HK-2 (cell line): ENCODE results near the gene ACO2.
"Not testable (repeated sequence)": the region's sequence is repeated elsewhere in the genome, so short reads cannot be mapped to it uniquely, and the experiment has no call there.

Source experiments
- DNase-seq: peaks from one replicate; pipeline ENCODE4 v3.0.0-alpha.2; 2018; ENCODE audit not compliant: unreplicated experiment

Gene ACO2

GRCh38 chr22:41448189-41448808, 20.6 kb upstream of the ACO2 start:
- DNase-seq = peak; percentile 94

DNA sequence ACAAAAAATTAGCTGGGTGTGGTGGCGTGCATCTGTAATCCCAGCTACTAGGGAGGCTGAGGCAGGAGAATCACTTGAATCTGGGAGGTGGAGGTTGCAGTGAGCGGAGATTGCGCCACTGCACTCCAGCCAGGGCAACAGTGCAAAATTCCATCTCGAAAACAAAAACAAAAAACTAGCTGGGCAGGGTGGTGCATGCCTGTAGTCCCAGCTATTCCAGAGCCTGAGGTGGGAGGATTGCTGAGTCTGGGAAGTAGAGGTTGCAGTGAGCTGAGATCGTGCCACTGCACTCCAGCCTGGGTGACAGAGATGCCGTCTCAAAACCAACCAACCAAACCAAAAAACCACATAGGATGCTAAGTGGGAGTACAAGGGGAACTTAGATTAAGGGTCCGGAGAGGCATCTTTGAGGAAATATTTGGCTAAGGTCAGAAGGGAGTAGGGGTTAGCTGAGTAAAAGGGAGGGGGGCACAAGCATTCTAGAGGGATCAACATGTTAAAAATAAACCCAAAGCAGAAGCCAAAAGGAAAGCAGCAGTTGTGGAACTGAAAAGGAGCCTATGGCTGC, 10.7 kb upstream of the ACO2 start:
- no peak for DNase-seq

DNA sequence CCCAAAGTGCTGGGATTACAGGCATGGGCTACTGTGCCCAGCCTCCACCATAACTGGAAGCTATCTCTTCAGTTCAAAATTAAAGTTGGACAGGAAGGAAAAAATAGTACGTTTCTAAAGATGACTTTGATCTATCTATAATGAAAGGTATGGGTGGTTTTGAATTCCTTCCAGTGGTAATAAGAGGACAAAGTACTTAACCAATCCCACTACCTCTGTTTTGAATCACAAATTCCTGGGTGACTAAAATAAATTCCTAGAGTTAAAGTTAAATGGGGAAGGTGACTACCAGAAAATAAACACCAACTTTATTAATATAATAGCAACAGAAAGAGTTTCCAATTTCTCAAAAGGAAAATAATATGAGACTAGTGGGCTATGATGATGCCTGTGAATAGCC, 9.5 kb upstream of the ACO2 start:
- no peak for DNase-seq

GRCh38 chr22:41460071-41460470, 8.8 kb upstream of the ACO2 start:
- DNase-seq = not testable (repeated sequence)

GRCh38 chr22:41461901-41462300, 7.0 kb upstream of the ACO2 start:
- DNase-seq = no peak

DNA sequence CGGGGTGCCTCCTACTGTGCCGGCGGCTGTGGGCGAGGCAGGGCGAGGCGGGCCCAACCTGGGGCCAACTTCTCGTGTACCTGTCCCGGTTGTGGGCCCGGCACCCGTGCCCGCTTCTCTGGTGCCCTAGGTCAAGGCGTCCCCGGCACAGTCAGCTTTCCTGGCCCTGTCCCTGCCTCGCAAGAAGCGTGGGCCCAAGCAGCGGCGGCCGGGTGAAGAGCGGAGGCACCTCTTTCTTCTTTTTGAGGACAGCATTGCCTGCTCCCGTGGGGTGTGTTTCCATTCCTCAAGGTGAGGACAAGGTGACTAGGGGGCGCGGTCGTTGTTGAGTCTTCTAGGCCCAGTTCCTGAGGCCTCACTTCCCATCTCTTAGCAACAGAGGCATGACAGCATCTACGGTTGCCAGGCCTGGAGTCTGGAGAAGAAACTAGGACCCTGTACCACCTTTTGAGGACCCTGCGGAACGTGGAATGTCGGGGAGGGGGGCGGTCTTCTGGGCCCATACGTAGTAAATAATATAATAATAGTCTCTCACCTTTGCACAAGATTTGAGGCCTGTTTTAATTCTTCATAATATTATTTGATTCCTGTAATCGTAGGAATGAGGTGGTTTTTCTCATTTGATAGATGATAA, 418 bp downstream of the ACO2 start:
- DNase-seq = no peak

- no peak for DNase-seq
Observed at GRCh38 chr22:41470886-41471285, 2.0 kb downstream of the ACO2 start.

DNA sequence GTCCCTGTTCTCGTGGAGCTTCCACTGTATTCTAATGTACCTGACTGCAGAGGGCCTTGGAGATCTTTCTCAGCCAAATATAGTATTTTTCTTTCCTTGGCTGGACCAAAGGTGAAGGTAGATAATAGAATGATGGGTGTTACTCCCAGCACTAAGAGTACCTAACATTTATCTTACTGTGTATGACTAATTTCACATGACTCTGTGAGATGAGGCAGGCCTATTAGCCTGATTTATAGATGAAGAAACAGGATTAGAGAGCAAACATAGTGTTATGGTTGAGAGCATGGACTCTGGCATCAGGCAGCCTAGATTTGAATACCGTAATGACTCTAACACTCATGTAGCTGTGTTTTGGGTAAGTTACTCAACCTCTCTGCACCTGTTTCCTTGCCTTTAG, 2.7 kb downstream of the ACO2 start:
- DNase-seq = no peak

GRCh38 chr22:41474872-41475451, 6.0 kb downstream of the ACO2 start:
- DNase-seq = no peak

- DNase-seq = no peak
Observed at GRCh38 chr22:41478473-41478872, 9.6 kb downstream of the ACO2 start.

DNA sequence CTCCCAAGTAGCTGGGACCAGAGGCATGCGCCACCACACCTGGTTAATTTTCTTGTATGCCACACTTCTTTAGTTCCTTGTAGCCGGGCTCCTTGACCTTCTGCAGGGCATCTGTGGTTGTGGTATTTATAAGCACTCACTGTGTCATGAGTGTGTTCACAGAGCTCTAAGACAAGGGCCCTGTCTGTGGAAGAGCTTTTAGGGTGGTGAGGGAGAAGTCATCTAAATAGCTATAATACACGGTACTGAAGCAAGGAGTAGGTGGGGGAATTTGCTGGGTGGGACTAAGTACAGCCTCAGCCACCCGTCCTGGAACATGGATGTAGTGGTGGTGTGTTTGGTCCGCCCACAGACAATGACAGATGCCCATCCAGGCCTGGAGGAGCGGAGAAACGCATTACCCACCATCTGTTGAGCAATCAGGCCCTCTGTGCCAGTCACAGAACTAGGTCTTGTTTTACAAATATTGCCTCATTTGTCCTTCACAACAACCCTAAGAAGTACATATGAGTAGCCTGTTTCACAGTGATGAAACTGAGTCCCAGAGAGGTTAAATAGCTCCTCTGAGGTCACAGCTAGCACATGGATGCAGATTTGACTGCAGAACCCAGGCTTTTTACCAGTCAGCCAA, 10.1 kb downstream of the ACO2 start:
- DNase-seq = no peak

DNA sequence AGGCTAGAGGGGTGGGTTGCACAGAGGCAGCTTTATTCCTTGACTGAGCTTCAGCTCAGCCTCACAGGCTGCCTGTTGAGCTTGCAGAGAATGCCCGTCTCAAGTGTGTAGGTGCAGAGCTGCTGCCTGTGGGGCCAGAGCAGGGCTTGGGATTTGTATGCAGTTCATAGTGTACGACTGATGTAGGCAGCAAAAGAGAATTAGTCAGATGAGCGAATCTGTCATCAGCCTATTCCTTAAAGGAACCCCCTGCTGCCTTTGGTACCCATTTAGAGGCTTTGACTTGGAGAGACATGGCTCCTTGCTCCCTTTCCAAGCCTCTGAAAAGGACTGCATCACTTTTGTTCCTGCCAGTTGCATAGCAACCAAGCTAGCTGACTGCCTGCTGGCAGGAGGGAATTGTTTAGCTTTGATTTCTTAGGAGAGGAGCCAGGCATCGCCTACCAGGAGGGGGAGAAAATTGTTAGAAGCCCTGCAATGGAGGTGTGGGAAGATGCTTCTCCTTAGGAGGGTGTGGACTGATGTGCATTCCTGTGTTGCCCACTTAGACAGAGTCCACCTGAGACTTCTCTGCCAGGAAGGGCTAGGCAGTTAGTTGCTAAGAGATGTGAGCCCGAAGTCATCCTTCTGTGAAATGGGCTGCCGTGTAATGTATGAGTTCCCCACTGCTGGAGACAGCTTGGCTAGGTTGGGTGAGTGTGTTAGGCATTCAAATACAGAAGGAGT, 10.9 kb downstream of the ACO2 start:
- DNase-seq = no peak

DNA sequence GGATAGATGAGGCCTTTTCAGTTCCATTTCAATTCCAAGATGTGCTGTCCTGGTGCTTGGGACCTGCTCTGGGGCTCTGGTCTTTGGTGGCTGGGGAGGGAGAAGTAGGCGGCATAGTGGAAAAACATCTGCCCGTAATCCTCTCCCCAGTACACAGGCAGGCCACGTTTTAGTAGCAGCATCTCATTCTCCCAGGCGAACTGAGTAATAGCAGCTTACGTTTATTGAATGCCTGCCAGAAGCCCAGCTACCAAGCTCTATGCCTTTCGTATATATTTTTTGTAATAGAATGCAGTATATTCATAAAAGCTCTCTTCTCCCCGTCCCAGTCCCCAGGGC, 11.4 kb downstream of the ACO2 start:
- no peak for DNase-seq

DNA sequence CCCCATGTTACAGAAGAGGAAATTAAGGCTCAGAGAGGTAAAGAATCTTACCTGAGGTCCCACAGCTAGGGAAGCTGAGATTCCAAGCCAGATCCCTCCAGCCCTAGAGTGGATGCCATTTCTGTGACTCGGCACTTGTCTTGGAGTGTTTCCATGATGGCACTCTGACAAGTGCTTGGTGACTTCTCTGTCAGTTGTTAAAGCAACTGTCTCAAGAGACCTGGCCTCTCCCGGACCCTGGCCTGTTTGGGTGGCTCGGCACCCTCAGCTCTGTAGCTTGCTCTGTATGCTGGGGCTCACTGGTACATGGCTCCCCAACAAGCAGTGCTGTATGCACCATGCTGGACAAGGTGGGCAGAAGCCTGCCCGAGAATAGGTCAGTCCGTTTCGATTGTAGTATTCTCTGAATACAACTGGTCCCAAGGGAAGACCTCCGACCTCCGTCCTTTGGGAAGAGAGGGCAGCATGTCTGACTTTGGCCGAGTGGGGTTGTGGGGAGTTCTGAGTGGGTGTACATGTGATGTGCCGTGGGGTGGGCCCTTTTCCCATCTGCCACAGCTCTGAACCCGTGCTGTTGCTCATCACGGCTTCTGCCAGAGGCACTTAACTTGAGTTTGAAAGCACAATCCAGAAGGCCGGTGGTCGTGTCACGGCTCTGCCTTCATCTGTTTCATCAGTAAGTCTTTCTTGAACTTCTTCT, 12.4 kb downstream of the ACO2 start:
- no peak for DNase-seq

- no peak for DNase-seq
Observed at GRCh38 chr22:41481925-41482318, 13.0 kb downstream of the ACO2 start.

DNA sequence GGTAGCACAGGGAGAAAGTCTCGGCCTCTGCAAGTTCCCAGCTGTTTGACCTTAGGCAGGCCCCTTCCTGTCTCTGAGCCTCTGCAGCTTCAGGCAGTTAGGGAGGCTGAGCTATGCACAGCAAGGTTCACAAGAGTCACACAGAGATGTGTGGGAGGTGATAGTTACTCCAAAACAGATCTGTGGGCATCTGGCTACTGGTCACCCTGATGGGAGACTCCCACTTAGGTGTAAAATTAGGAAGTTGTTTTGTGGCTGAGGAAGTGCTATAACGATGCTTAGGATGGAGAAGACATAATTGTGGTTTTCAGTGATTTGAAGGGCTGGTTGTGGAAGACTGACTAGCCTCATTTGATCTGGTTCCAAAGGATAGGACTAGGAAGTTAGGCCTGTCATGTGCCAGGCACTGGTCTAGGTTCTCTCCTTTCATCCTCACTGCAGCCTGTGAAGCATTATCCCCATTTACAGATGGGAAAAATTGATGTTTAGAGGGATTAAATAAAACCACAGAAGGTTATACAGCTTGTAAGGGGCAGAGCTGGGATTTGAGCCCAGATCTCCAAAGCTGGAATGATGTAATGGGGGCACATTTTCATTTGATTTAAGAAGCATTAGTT, 13.5 kb downstream of the ACO2 start:
- DNase-seq = no peak

GRCh38 chr22:41485033-41485432, 16.1 kb downstream of the ACO2 start:
- DNase-seq = no peak

DNA sequence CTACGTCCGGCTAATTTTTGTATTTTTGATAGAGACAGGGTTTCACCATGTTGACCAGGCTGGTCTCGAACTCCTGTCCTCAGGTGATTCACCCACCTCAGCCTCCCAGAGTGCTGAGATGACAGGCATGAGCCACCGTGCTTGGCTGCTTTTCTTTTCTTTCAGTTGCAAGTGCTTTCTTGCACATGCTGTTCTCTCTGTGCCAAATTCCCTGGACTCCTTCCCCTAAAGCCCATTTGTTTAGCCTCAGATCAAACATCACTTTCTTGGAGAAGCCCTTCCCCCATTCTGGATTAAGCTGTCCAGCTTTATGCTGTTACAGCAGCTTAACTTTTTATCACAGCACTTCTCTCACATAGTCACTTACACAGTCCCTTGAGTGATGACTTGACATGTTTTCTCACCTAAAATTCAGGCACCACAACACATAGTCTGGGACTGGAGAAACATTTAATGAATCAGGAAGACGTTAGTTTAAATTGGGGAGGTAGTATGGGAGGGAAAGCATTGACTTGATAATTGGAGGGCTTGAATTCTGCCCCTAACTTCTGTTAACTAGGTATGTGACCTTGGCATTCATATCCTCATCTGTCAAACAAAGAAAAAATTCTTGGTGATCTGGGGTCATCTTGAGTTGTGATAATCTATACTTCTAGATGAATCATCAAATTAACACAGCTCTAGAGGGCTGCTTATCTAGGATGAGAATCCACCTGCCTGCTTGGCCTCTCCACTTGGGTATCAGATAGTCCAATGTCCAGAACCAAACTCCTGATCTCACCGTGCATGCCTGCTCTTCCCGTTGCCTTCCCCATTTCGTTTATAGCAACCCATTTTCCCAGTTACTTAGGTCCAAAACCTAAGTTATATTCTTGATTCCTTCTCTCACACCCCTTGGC, 18.4 kb downstream of the ACO2 start:
- no peak for DNase-seq

DNA sequence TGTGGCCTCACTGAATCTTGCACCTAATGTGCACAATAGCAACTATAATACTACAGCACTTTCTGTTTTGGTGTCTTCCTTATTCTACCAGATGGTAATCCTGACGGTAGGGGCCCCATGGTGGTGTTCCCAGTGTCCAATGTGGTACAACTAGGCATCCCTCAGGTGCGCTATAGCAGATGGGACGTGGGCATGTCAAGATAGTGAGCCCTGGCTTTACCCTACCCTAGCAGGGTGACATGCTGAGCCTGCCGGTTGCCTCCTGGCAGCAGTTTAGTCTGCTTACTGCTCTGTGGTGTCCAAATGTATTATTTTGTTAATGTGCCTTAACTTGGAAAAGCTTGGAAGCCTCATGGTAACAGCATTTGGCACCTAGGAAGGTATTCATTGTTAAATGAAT, 19.2 kb downstream of the ACO2 start:
- DNase-seq = no peak
